NCI-H1417 (cell line): ENCODE measurements around the gene CASP9.

Experiments used
- DNase-seq, 3 experiments: peaks; one replicate each; lab custom pipeline; 2025; lab: John Stamatoyannopoulos, UW

CASP9 gene

GRCh38 chr1:15445390-15446122, 78.5 kb downstream of the CASP9 start:
- no peak for DNase-seq

- DNase-seq, result no peak
Measured at GRCh38 chr1:15444468-15445389, 79.3 kb downstream of the CASP9 start.

GRCh38 chr1:15443281-15443680, 80.7 kb downstream of the CASP9 start:
- no peak for DNase-seq

- DNase-seq, result no peak
Measured at GRCh38 chr1:15442759-15443158, 81.3 kb downstream of the CASP9 start.

GRCh38 chr1:15442119-15442518, 81.9 kb downstream of the CASP9 start:
- no peak for DNase-seq
